Activated CD8-positive, alpha-beta memory T cell treated with anti-CD3 and anti-CD28 coated beads, Interleukin-2, amount 50 U/mL, for 48 hours (primary cell): ENCODE data around the gene PDE8A.

ENCODE experiments used
- DNase-seq: peaks from one replicate; pipeline ENCODE4 v3.0.0-alpha.2; 2020

The PDE8A gene

GRCh38 chr15:84981711-84982300 lies at the start of gene PDE8A:
Gene PDE8A, plus strand, starts transcription at chr15:84981856. Its CDS starts 307 bp downstream, at chr15:84982163.
- DNase-seq: peak; percentile 76

- no peak for DNase-seq
These were observed 46.5 kb upstream of the PDE8A start for GRCh38 chr15:84934942-84935729.

- no peak for DNase-seq
These were observed 44.5 kb upstream of the PDE8A start for GRCh38 chr15:84937144-84937543.

- DNase-seq: no peak
These were observed 42.9 kb upstream of the PDE8A start for GRCh38 chr15:84938726-84939125.

GRCh38 chr15:84940399-84940798 lies 41.3 kb upstream of the PDE8A start:
- DNase-seq: no peak

GRCh38 chr15:84942456-84942855 lies 39.2 kb upstream of the PDE8A start:
- no peak for DNase-seq

GRCh38 chr15:84944311-84944710 lies 37.3 kb upstream of the PDE8A start:
- no peak for DNase-seq

GRCh38 chr15:84944861-84945260 lies 36.8 kb upstream of the PDE8A start:
- no peak for DNase-seq

- no peak for DNase-seq
These were observed 34.7 kb upstream of the PDE8A start for GRCh38 chr15:84946772-84947489.

GRCh38 chr15:84947947-84948830 lies 33.5 kb upstream of the PDE8A start:
- DNase-seq: no peak

- no peak for DNase-seq
These were observed 32.6 kb upstream of the PDE8A start for GRCh38 chr15:84949043-84949442.

- DNase-seq: no peak
These were observed 31.6 kb upstream of the PDE8A start for GRCh38 chr15:84949845-84950569.

GRCh38 chr15:84950570-84951111 lies 31.0 kb upstream of the PDE8A start:
- DNase-seq: no peak

- no peak for DNase-seq
These were observed 29.9 kb upstream of the PDE8A start for GRCh38 chr15:84951736-84952135.

- DNase-seq: no peak
These were observed 28.5 kb upstream of the PDE8A start for GRCh38 chr15:84953136-84953535.

GRCh38 chr15:84953726-84954125 lies 27.9 kb upstream of the PDE8A start:
- no peak for DNase-seq

- peak; percentile 56 for DNase-seq
These were observed 26.4 kb upstream of the PDE8A start for GRCh38 chr15:84955089-84955848.

- DNase-seq: no peak
These were observed 25.5 kb upstream of the PDE8A start for GRCh38 chr15:84956199-84956598.

GRCh38 chr15:84960391-84961113 lies 21.1 kb upstream of the PDE8A start:
- no peak for DNase-seq

GRCh38 chr15:84961114-84961452 lies 20.6 kb upstream of the PDE8A start:
- no peak for DNase-seq

- DNase-seq: no peak
These were observed 19.9 kb upstream of the PDE8A start for GRCh38 chr15:84961707-84962106.
